IMR-90 (cell line): ENCODE data around the gene SCAANT1. TPM values are rescaled to one million over a fixed set of nuclear protein-coding genes. Genes with fewer than 3 reads are reported as not detected.

Source experiments
- ATAC-seq: fragments of 200-7000 bp; cut with Tn5 transposase; 2 replicates; pipeline ENCODE4 v1.9.1; 2020; ENCODE audit warnings: low read depth, mild to moderate bottlenecking, moderate library complexity
- BruUV-seq: library from RNA; stranded (reverse); fragments of 400-500 nt; replicated peaks from 2 replicates; lab custom pipeline; 2021; lab: Mats Ljungman, UMichigan
- CTCF ChIA-PET: fragments of 300-600 bp; formaldehyde crosslinking; extraction: SDS; loops from one replicate; lab custom pipeline; 2021; ENCODE audit warnings: antibody characterized with exemption; lab: Yijun Ruan, JAX
- POLR2A ChIA-PET: fragments of 300-600 bp; sonication (Branson Sonifier 250); formaldehyde crosslinking; loops from one replicate; lab custom pipeline; 2022; ENCODE audit warnings: antibody characterized with exemption; ENCODE audit not compliant: unreplicated experiment; lab: Charles Lee
- DNase-seq: peaks from one replicate; pipeline ENCODE4 v3.0.0; 2013
- H2AFZ ChIP-seq: replicated peaks from 2 replicates; pipeline ENCODE3; 2013; ENCODE audit warnings: low read length, mild to moderate bottlenecking; ENCODE audit not compliant: poor library complexity
- H2AK5ac ChIP-seq: 2 replicates; pipeline ENCODE4 v1.6.1; 2013; ENCODE audit warnings: low read depth, low read length, inconsistent platforms
- H2AK9ac ChIP-seq: replicated peaks from 2 replicates; pipeline ENCODE3; 2013; ENCODE audit warnings: mild to moderate bottlenecking, low read depth, low read length, moderate library complexity; ENCODE audit not compliant: poor library complexity
- H2BK120ac ChIP-seq: 2 replicates; pipeline ENCODE4 v1.6.1; 2013; ENCODE audit warnings: low read depth, low read length, inconsistent platforms
- H2BK15ac ChIP-seq: 3 replicates; pipeline ENCODE4 v1.6.1; 2013; ENCODE audit warnings: low read depth, low read length, inconsistent platforms
- H2BK20ac ChIP-seq: 2 replicates; pipeline ENCODE4 v1.6.1; 2013; ENCODE audit warnings: low read depth, mild to moderate bottlenecking, inconsistent platforms, low read length, moderate library complexity
- H2BK5ac ChIP-seq: 2 replicates; pipeline ENCODE4 v1.6.1; 2013; ENCODE audit warnings: mild to moderate bottlenecking, low read depth, low read length, inconsistent platforms; ENCODE audit not compliant: poor library complexity, severe bottlenecking
- H3K14ac ChIP-seq: replicated peaks from 2 replicates; pipeline ENCODE4 v1.6.1; 2013; ENCODE audit warnings: low read depth, low read length, inconsistent platforms
- H3K18ac ChIP-seq: 2 replicates; pipeline ENCODE4 v1.6.1; 2013; ENCODE audit warnings: low read depth, low read length, control low read depth
- H3K23ac ChIP-seq: 2 replicates; pipeline ENCODE4 v1.6.1; 2013; ENCODE audit warnings: low read depth, low read length, inconsistent platforms
- H3K27ac ChIP-seq: 2 replicates; pipeline ENCODE4 v1.5.1; 2013; ENCODE audit warnings: mild to moderate bottlenecking, control low read depth, low read length; ENCODE audit not compliant: insufficient read depth
- H3K27me3 ChIP-seq: 2 replicates; pipeline ENCODE4 v1.6.1; 2013; ENCODE audit warnings: low read length; ENCODE audit not compliant: control insufficient read depth, insufficient read depth
- H3K36me3 ChIP-seq: 2 replicates; pipeline ENCODE4 v1.6.1; 2013; ENCODE audit warnings: low read length, mixed read lengths; ENCODE audit not compliant: control insufficient read depth, insufficient read depth
- H3K4ac ChIP-seq: 2 replicates; pipeline ENCODE4 v1.6.1; 2013; ENCODE audit warnings: low read depth, low read length, inconsistent platforms
- H3K4me1 ChIP-seq: 2 replicates; pipeline ENCODE4 v1.6.1; 2013; ENCODE audit warnings: low read length, mixed read lengths; ENCODE audit not compliant: control insufficient read depth, insufficient read depth
- H3K4me2 ChIP-seq: 2 replicates; pipeline ENCODE4 v1.6.1; 2013; ENCODE audit warnings: low read depth, mild to moderate bottlenecking, control low read depth, low read length, moderate library complexity
- H3K4me3 ChIP-seq: 2 replicates; pipeline ENCODE4 v1.5.1; 2013; ENCODE audit warnings: low read depth, mild to moderate bottlenecking, control low read depth, low read length, moderate library complexity; ENCODE audit not compliant: insufficient read depth
- H3K56ac ChIP-seq: 2 replicates; pipeline ENCODE4 v1.6.1; 2013; ENCODE audit warnings: low read length, inconsistent platforms; ENCODE audit not compliant: insufficient read depth; ENCODE audit errors: extremely low read depth
- H3K79me1 ChIP-seq, 2 experiments: 2 replicates each; pipeline ENCODE4 v1.6.1; 2013; ENCODE audit warnings: low read length in 2 of 2, inconsistent platforms in 1 of 2, low read depth in 1 of 2
- H3K9ac ChIP-seq: 2 replicates; pipeline ENCODE4 v1.6.1; 2013; ENCODE audit warnings: low read depth, low read length, control low read depth
- H3K9me1 ChIP-seq: 2 replicates; pipeline ENCODE4 v1.6.1; 2013; ENCODE audit warnings: low read length, inconsistent platforms; ENCODE audit not compliant: insufficient read depth
- H3K9me3 ChIP-seq: 2 replicates; pipeline ENCODE4 v1.6.1; 2013; ENCODE audit warnings: low read length; ENCODE audit not compliant: control insufficient read depth, insufficient read depth
- H4K20me1 ChIP-seq: 2 replicates; pipeline ENCODE4 v1.6.1; 2013; ENCODE audit warnings: low read length, inconsistent platforms; ENCODE audit not compliant: insufficient read depth
- H4K5ac ChIP-seq: 2 replicates; pipeline ENCODE4 v1.6.1; 2013; ENCODE audit warnings: mild to moderate bottlenecking, low read depth, low read length, control low read depth
- H4K8ac ChIP-seq, 2 experiments: 2 replicates each; pipeline ENCODE4 v1.6.1; 2013; ENCODE audit warnings: low read depth in 2 of 2, low read length in 2 of 2, control low read depth in 1 of 2, inconsistent platforms in 1 of 2
- H4K91ac ChIP-seq: 2 replicates; pipeline ENCODE4 v1.6.1; 2013; ENCODE audit warnings: low read depth, low read length, inconsistent platforms; ENCODE audit not compliant: insufficient read depth
- CHD1 ChIP-seq: IDR thresholded peaks from 2 replicates; pipeline ENCODE4 v1.6.1; 2012; ENCODE audit warnings: low read depth, low read length, improper control_type of control experiment
- CTCF ChIP-seq: conservative IDR thresholded peaks from 2 replicates; pipeline ENCODE4 v1.5.1; 2012; ENCODE audit warnings: mild to moderate bottlenecking, low read depth, low read length, improper control_type of control experiment
- MXI1 ChIP-seq: IDR thresholded peaks from 2 replicates; pipeline ENCODE4 v1.6.1; 2012; ENCODE audit warnings: low read depth, mild to moderate bottlenecking, low read length, moderate library complexity, borderline replicate concordance
- POLR2A ChIP-seq: IDR thresholded peaks from 2 replicates; pipeline ENCODE4 v1.6.1; 2012; ENCODE audit warnings: mild to moderate bottlenecking, low read depth, low read length
- WGBS, 2 experiments: methylation state at CpG; one replicate each; pipeline versions ENCODE4 v1.1.5 to v1.1.7; 2013; ENCODE audit warnings: missing lambda C conversion rate in 2 of 2; ENCODE audit not compliant: insufficient read length in 1 of 2; ENCODE audit errors: extremely low coverage in 2 of 2; 5-methylcytosine and 5-hydroxymethylcytosine counted together
- dilution Hi-C: fragments of 300-500 bp; cut with HindIII; formaldehyde crosslinking; loops from one replicate; pipeline ENCODE4 v1.14.3; 2018; ENCODE audit warnings: low sequenced_read_pairs; ENCODE audit not compliant: unreplicated experiment
- in situ Hi-C: fragments of 300-500 bp; cut with MboI; formaldehyde crosslinking; loops from 3 replicates; pipeline ENCODE4 v1.14.3; 2019; ENCODE audit warnings: low sequenced_read_pairs, inconsistent platforms, mixed read lengths
- intact Hi-C: fragments of 100-400 bp; cut with micrococcal nuclease; formaldehyde crosslinking; loops from 2 replicates; pipeline ENCODE4 v1.10.0; 2022
- polyA plus RNA-seq, 3 experiments: library from polyadenylated mRNA; depleted of rRNA; stranded (reverse); fragments of >200 nt; gene quantifications; 2 replicates each; pipeline ENCODE4 v1.2.3, GENCODE V29; 2012; ENCODE audit warnings: low replicate concordance in 1 of 3
- total RNA-seq: library from RNA; depleted of rRNA; stranded (reverse); fragments of >200 nt; gene quantifications from 2 replicates; pipeline ENCODE4 v1.2.3, GENCODE V29; 2012

SCAANT1 gene
- total and polyA plus RNA-seq, 2 of the 4 experiments (the other 2 are of a cell fraction) = not detected

GRCh38 chr3:63875510-63875909, 36.7 kb downstream of the SCAANT1 start:
- no peak overlapping the region for H2AK9ac ChIP-seq
- no TSS peak for BruUV-seq
- H4K8ac ChIP-seq = no peak overlapping the region
- H3K4ac ChIP-seq = no peak overlapping the region
- no peak overlapping the region for H3K4me3 ChIP-seq
- no peak overlapping the region for H4K91ac ChIP-seq
- H4K20me1 ChIP-seq = peaks cover 57% of the 10 kb centered on the region; the same call in 1 of the 2 replicates
- H3K18ac ChIP-seq = no peak overlapping the region
- DNase-seq = no peak
- no peak overlapping the region for H2BK20ac ChIP-seq
- in situ Hi-C loops = no loop called here
- no peak overlapping the region for H3K27ac ChIP-seq
- H3K23ac ChIP-seq = no peak overlapping the region
- ChIA-PET POLR2A (no interaction called here), CTCF (no interaction called here)
- intact Hi-C loops = loop anchor here (5.0 kb wide), 1 partner anchor 37 kb away; the partner anchor contains the start of gene SCAANT1
- H2BK5ac ChIP-seq = no peak overlapping the region
- H3K9ac ChIP-seq = no peak overlapping the region
- H3K4me2 ChIP-seq = no peak overlapping the region
- H2BK120ac ChIP-seq = no peak overlapping the region
- no peaks in the 10 kb centered on the region for H3K27me3 ChIP-seq
- ATAC-seq = no peak
- dilution Hi-C loops = no loop called here
- no peak overlapping the region for H2BK15ac ChIP-seq
- H3K56ac ChIP-seq = no peak overlapping the region
- no peak overlapping the region for H4K5ac ChIP-seq
- H3K4me1 ChIP-seq = peaks cover 9% of the 10 kb centered on the region
- H3K14ac ChIP-seq = no peak overlapping the region
- TF ChIP-seq CHD1 = no peak
- TF ChIP-seq POLR2A = no peak
- TF ChIP-seq CTCF = no peak
- no peak for TF ChIP-seq MXI1
- no CpG with 5 or more reads among the region's 2 CpGs for WGBS, 2 experiments
- no peaks in the 10 kb centered on the region for H3K36me3 ChIP-seq
- peaks cover 10% of the 10 kb centered on the region for H3K9me1 ChIP-seq
- no peak overlapping the region for H2AFZ ChIP-seq
- H2AK5ac ChIP-seq = no peak overlapping the region
- H3K9me3 ChIP-seq = no peaks in the 10 kb centered on the region
- peaks cover 45 to 70% of the 10 kb centered on the region in 2 experiments for H3K79me1 ChIP-seq
